Measurements from ENCODE around the gene MRNIP. TPM values are rescaled to one million over a fixed set of nuclear protein-coding genes. Genes with fewer than 3 reads are reported as not detected.
A peak's percentile ranks its signal among the peaks of the same experiment; 100 is the strongest.

The MRNIP gene
- total and polyA plus RNA-seq, 2 of the 4 experiments (the other 2 are of a cell fraction) = 6.6 to 24.7 TPM

DNA sequence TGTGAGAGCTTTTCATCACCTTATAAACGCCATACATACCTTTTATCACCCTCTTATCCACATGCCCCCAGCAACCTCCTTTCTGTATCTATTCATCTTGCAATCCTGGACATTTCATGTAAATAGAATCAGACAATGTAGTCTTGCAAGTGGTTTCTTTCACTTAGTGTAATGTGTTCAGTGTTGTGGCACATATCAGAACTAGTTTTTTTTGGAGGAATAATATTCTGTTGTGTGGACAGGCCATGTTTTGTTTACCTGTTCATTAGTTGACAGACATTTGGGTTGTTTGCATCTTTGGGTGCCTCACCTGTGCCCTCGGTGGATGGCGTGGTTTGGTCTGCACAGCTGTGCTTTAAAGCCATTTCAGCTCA is 36.6 kb downstream of the MRNIP start:
- no peak overlapping the region for H2AFZ ChIP-seq (replicated peaks; ENCODE audit: low read length, poor library complexity)
- no CpG with 5 or more reads among the region's 3 CpGs for WGBS, 2 experiments (ENCODE audit: extremely low coverage in 2 of 2, insufficient read length in 1 of 2)
- peaks cover 39% of the 10 kb centered on the region for H3K4me1 ChIP-seq (ENCODE audit: control insufficient read depth, insufficient read depth, low read length)
- peaks cover 19 to 72% of the 10 kb centered on the region in 2 experiments for H3K79me1 ChIP-seq (ENCODE audit: low read depth in 1 of 2, low read length in 2 of 2)
- H4K91ac ChIP-seq (ENCODE audit: insufficient read depth, low read depth, low read length) = no peak overlapping the region
- peak overlapping the region; percentile 87 for H3K4me3 ChIP-seq (ENCODE audit: insufficient read depth, low read depth, low read length)
- H3K9me1 ChIP-seq (ENCODE audit: insufficient read depth, low read length) = peaks cover 36% of the 10 kb centered on the region
- no peak overlapping the region for H2AK9ac ChIP-seq (replicated peaks; ENCODE audit: low read depth, low read length, poor library complexity)
- peaks cover 64% of the 10 kb centered on the region for H4K20me1 ChIP-seq (ENCODE audit: insufficient read depth, low read length)
- no peak overlapping the region for H3K56ac ChIP-seq (ENCODE audit: extremely low read depth, insufficient read depth, low read length)
- no peak overlapping the region for H3K27ac ChIP-seq (ENCODE audit: insufficient read depth, low read length)
- no peak overlapping the region for H3K4ac ChIP-seq (ENCODE audit: low read depth, low read length)
- peak overlapping the region; percentile 8; the same call in 1 of the 2 replicates for H3K23ac ChIP-seq (ENCODE audit: low read depth, low read length)
- H2AK5ac ChIP-seq (ENCODE audit: low read depth, low read length) = no peak overlapping the region
- no peaks in the 10 kb centered on the region for H3K9me3 ChIP-seq (ENCODE audit: control insufficient read depth, insufficient read depth, low read length)
- H4K8ac ChIP-seq (ENCODE audit: low read depth in 2 of 2, low read length in 2 of 2) = no peak overlapping the region
- no peak overlapping the region for H2BK120ac ChIP-seq (ENCODE audit: low read depth, low read length)
- ChIA-PET POLR2A (ENCODE audit: unreplicated experiment) (no interaction called here), CTCF (no interaction called here)
- dilution Hi-C loops (cut with HindIII; ENCODE audit: low sequenced_read_pairs, unreplicated experiment) (no loop called here), in situ Hi-C loops (cut with MboI; ENCODE audit: low sequenced_read_pairs) (no loop called here), intact Hi-C loops (cut with micrococcal nuclease) (loop anchor here (5.0 kb wide), 1 partner anchor 200 kb away; the partner anchor contains the start of gene HNRNPH1)
- peaks cover 47% of the 10 kb centered on the region for H3K36me3 ChIP-seq (ENCODE audit: control insufficient read depth, insufficient read depth, low read length)
- H2BK5ac ChIP-seq (ENCODE audit: low read depth, low read length, poor library complexity, severe bottlenecking) = peak overlapping the region; percentile 18
- no peak overlapping the region for H3K18ac ChIP-seq (ENCODE audit: low read depth, low read length)
- no peak overlapping the region for H2BK15ac ChIP-seq (ENCODE audit: low read depth, low read length)
- TF ChIP-seq MAZ (IDR thresholded peaks at IDR 0.05; ENCODE audit: borderline replicate concordance, low read depth, low read length) (no peak), CHD1 (IDR thresholded peaks at IDR 0.05; ENCODE audit: low read depth, low read length) (0 out of 2 replicates have a peak, but pooled peaks have one; percentile 84), RFX5 (IDR thresholded peaks at IDR 0.05; ENCODE audit: low read depth, low read length) (no peak)
- no peak overlapping the region for H2BK20ac ChIP-seq (ENCODE audit: low read depth, low read length)
- peak overlapping the region; percentile 29 for H3K14ac ChIP-seq (replicated peaks; ENCODE audit: low read depth, low read length)
- no peaks in the 10 kb centered on the region for H3K27me3 ChIP-seq (ENCODE audit: control insufficient read depth, insufficient read depth, low read length)
- DNase-seq (no peak), ATAC-seq (ENCODE audit: low read depth) (no peak)
- no peak overlapping the region for H4K5ac ChIP-seq (ENCODE audit: low read depth, low read length)
- H3K9ac ChIP-seq (ENCODE audit: low read depth, low read length) = peak overlapping the region; percentile 35
- peak overlapping the region; percentile 95 for H3K4me2 ChIP-seq (ENCODE audit: low read depth, low read length)
- TSS peak; percentile 61 for BruUV-seq (replicated peaks)

Measured in IMR-90 (cell line).